GM18909 (cell line): ENCODE measurements around the gene PABPC1L.

Source experiments
- ATAC-seq: cut with Tn5 transposase; IDR thresholded peaks from one replicate; pipeline ENCODE4 v1.9.1; 2021; ENCODE audit warnings: mild to moderate bottlenecking; ENCODE audit not compliant: unreplicated experiment, poor library complexity

The PABPC1L gene

DNA sequence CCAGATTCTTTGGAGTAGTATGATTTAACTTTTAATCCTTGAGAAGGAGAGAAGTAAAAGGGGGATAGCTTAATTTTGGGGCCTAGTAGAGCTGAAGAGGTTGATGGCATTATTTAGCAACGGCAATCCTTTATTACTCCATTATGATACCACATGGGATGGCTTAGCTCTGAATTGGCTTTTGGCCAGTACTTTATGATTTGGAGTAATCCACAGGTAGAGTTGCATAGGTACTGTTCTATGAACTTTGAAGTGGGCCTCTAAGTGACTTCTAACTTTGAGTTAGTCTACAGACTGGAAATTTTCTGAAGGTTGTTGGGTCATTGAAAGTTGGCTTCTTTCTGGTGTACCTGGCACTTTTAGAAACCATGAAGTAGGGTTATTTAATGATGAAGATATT, 12.7 kb upstream of the PABPC1L start:
- no peak for ATAC-seq

DNA sequence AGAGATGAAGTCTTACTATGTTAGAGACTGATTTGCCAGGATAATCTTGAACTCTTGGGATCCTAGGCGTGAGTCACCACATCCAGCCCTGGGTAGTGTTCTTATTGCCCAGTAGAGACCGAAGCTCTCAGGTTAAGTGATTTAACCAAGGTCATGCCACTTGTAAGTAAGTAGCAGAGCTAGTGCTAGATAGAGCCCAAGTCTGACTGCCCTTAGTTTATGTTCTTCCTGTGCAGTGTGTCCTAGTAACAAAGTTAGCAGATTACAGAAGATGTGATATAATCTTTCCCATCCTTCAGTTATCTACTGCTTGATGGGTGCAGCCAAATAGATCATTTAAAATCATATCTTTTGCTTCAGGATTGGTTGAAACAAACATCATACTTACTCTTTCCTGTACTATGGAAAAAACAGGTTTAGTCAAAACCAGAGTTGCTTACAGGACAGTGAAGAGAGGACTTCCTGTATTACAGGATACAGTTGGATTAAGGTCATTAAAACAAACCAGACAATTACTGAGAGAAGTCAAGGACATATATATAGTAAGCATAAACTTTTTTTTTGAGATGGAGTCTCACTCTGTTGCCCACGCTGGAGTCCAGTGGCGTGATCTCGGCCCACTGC, 9.5 kb upstream of the PABPC1L start:
- ATAC-seq = no peak

DNA sequence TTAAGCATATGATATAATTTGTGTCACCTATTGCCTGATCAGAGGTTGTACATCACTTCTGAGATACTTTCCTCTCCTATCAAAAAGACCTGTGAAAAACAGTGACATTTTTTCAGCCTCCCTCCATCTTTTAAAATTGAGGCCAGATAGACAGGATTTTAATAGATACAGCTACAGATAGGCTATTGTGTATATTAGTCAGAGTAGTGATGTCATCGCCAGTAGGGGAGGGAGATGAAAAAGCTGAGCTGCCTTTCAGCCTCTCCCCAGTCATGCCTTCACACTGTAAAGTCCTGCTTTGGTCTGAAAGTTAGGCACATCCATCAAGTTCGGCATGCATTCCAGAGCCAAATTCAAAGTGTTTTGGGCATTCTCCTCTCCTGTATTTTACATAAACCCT, 7.9 kb upstream of the PABPC1L start:
- ATAC-seq = no peak

DNA sequence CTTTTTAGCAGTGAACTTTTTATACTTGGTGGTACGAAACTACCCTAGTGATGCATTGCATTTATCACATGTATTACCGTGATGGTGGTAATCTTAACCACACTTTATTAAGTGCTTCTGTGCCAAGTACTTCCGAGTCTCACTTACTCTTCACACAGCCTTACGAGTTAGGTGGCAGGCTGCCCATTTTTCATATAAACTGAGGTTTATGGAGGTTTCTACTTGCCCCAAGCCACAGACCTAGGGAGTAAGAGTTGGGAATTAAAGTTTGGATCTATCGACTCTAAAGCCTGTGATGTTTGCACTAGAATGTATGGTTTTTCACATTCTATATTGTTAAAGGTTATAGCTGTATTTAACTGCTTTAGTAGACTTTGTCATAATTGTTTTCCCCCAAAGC, 5.5 kb upstream of the PABPC1L start:
- ATAC-seq = no peak

DNA sequence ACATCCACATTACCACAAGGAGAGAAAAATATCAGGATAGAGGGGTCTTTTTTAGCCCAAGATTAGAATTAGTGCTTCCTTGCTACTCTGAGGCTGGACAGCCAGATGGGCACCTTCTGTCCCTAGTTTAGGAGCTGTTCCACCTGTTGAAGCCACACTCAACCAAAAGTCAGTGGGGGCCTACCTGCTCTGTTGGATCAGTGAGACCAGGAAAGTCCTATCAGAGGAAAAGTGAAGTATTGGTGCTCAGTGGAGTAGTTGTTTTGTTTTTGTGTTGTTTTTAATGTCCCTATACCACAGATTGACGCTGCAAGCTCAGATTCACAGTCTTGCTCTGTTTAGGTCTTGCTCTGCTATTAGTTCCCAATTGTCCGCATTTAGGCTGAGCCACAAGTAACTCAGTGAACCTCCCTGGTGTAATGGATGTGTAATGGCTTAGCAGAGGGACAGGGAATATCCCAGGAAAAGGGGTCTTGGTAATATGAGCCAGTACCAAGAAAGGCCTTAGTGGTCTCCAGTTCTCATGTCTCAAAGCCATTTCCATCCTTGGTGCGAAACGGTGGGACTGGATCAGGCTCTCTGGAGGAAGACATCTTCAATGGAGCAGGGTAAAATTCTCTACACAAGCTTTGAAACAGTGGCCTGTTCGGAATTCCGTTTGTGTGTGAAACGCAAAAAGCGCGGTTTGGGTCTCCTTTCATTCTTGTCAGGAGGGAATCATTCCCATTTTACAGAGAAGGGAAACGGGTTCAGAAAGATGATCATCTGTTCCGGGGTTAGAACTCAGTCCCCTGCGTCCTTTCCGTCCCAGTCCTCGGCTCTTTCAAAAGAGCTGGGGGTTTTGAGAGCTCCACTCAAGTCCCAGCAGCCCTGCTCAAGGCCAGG, 631 bp upstream of the PABPC1L start:
- no peak for ATAC-seq

DNA sequence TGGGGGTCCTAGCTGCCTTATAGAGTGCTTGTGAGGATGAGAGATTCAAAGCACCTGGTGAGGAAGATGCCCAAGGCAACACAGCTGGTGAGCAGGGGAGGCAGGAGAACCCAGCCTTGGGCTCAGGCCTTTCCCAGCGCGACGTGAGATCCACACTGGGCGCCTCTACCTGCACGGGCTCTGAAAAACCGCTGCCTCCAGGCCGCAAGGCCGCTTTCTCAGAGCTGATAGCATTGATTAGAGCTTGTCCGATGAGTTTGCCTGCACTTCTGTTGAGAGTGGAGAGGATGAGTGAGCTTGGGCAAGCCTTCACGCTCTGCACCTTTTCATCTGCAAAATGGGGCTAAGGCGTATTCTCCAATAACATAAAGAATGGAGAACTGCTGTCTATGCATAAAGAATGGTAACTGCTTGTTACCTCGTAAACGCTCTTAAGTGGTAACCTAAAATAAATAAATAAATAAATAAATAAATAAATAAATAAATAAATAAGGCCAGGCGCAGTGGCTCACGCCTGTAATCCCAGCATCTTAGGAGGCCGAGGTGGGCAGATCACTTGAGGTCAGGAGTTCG, 916 bp downstream of the PABPC1L start:
- ATAC-seq = no peak

DNA sequence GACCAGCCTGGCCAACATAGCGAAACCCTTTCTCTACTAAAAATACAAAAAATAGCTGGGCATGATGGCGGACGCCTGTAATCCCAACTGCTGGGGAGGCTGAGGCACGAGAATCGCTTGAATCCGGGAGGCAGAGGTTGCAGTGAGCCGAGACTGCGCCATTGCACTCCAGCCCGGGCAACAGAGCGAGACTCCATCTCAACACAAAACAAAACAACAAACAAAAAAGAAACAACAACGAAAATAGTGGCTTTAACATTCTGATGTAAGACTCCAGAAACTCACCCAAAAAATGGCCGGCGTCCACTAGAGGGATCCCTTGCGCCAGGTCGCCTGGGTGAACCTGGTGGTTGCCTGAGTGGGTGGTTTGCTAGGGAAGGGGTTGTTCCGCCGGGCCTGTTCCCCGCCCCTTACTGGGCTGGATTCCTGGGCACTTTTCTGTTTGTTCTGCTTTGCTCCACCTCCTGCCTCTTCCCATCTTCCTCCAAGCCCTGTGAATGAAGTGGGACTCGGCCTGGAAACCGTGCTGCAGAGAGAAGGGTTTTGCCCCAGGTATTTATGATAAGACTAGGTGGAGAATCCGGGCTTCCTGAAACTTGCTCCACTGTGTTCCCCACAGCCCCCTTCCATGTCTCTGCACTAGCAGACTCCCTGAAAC, 1.5 kb downstream of the PABPC1L start:
- ATAC-seq = no peak

DNA sequence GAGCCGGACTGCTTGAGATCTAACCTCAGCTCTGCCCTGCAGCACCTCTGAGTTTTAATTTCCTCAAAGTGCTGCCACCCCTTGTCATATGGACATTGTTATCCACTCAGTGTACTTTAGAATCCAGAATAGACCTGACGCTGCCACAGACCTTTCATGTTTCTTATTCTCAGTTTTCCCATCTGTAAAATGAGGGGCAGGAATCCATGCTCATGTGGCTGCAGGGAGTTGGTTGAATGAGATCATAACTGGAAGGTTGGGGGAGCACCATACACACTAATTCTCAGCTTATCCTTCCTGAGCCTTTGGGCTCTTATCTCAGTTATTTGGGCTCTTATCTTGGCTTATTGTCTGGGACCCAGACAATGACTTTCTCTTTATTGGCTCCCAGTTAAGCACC, 2.3 kb downstream of the PABPC1L start:
- ATAC-seq = no peak

DNA sequence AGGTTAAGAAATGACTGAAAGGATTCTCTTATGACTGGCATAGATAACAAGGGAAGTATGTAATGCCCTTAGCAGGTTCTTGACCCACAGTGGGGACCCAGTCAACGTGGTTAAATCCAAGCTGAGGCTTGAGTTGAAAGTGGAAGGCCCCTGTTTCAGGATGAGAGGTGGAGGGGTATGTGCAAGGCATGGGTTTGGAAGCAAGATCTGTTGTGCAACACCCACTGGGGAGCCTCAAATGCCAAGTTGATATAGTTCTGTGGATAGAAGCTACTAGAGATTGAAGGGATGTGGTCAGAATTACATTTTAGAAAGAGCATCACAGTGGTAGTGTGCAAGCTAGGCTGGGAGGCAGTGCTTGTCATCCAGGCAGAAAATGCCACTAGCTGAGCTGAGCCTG, 5.1 kb downstream of the PABPC1L start:
- ATAC-seq = no peak

DNA sequence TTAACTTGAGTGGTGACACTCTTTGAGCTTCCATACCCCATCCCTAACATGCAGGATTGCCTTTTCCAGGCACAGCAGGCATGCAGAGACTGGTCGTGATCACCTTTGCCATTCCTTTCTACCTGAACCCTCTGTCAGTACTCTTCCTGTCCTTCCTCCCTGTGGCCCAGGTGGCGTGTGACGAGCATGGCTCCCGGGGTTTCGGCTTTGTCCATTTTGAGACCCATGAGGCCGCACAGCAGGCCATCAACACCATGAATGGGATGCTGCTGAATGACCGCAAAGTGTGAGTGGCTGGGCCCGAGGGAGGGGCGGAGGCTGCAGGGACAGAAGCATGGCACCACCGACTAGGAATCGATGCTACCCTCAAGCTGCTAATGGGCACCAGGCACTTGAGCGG, 6.7 kb downstream of the PABPC1L start:
- no peak for ATAC-seq

DNA sequence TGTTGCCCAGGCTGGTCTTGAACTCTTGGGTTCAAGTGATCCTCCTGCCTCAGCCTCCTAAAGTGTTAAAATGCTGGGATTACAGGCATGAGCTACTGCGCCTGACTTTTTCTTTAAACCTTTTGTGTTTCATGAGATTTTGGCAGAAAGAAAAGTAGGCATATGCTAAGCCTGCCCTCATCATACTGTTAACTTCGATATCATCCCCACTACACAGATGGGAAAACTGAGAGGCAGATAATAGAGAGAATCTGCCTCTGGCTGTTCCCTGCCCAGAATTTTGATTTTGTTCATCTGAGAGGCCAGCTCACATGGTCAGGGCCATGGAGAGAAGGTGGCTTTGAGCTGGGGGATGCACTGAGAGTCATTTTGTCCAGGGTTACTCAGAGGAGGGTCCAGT, 7.5 kb downstream of the PABPC1L start:
- no peak for ATAC-seq

DNA sequence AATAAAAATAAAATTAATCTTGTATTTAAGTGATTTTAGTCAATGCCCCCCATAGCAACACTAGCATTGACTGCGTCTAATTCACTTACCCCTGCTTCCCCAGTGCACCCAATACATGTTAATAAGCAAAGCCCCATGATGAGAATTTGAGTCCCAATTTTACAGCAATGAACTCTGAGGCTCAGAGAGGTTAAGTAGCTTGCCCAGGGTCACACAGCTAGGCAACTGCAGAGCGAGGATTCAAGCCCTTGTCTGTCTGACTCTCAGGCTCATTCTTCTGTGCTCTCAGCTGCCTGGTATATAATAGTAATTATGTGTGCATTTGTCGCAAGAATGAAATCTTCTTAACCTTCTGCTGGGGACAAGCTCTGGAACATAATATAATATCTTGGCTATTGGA, 8.5 kb downstream of the PABPC1L start:
- no peak for ATAC-seq

DNA sequence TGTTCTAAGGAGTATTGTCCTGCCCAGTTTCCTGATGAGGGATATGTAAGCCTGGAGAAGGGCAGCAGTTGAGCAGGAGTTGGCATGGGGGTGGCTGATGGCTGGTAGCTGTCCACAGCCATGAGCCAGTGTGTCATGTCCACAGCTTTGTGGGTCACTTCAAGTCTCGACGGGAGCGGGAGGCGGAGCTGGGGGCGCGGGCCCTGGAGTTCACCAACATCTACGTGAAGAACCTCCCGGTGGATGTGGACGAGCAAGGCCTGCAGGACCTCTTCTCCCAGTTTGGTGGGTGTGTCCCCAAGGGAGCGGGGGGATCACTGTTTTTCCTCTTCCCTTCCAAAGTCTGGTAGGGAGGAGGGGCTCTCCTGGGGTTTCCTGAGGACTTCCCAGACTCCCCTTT, 8.9 kb downstream of the PABPC1L start:
- no peak for ATAC-seq

DNA sequence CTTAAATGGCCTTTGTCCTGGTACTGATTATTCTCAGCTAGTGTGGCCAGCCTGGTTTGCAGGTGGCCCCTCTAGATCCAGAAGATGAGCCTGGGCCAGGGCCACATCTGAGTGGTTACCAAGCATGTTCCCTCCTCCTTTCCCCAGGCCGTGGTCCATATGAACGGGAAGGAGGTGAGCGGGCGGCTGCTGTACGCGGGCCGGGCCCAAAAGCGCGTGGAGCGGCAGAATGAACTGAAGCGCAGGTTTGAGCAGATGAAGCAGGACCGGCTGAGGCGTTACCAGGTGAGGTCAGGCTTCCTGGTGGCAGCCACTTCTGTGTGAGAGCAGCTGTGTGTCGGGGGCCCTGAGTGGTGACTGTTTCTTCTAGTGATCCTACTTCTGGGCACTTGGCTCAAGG, 11.6 kb downstream of the PABPC1L start:
- ATAC-seq = no peak

DNA sequence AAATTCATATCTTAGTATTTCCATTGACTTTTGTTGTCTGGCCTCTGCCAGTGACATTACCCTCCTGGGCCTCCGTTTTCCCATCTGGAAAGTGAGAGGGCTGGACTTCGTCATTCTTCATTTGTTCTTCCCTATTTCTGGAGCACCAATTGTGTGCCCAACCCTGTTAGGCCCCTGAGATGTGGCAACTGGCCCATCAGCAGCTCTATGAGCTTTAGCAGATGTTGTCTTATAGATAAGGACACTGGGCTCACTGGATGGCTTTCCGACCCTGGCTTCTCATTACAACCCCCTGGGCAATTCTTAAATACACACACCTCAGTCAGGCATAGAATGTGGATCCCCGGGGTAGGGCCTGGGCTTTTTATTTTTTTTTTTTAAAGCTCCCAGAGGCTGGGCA, 14.7 kb downstream of the PABPC1L start:
- ATAC-seq = no peak

DNA sequence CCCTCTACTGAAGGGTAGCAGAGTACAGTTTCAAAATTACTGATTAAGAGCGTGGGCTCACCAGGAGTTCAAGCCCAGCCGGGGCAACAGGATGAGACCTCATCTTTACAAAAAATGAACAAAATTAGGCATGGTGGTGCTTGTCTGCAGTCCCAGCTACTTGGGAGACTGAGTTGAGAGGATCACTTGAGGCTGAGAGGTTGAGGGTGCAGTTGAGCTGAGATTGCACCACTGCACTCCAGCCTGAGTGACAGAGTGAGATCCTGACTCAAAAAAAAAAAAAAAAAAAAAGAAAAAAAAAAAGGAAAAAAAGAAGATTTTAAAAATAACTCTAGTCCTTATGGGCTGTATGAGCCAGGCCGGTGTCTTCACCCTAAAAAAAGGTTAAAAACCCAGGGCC, 18.7 kb downstream of the PABPC1L start:
- ATAC-seq = no peak

DNA sequence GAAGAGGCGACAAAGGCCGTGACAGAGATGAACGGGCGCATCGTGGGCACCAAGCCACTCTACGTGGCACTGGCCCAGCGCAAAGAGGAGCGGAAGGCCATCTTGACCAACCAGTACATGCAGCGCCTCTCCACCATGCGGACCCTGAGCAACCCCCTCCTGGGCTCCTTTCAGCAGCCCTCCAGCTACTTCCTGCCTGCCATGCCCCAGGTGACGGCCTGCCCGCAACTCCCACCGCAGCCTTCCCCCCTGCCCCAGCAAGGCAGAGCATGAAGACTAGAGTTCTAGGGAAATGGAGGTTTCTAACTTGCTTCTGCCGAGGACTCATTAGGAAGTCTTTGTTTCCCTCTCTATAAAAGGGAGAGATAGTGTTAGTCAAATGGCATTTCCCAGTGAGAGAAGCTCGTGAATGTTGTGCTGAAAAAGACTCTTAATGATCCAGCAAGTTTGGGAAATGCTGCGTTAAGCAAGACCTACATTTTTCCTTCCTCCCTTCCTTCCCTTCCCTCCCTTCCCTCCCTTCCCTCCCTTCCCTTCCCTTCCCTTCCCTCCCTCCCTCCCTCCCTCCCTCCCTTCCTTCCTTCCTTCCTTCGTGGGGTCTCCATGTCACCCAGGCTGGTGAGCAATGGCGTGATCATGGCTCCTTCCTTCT, 20.8 kb downstream of the PABPC1L start:
- ATAC-seq = no peak

DNA sequence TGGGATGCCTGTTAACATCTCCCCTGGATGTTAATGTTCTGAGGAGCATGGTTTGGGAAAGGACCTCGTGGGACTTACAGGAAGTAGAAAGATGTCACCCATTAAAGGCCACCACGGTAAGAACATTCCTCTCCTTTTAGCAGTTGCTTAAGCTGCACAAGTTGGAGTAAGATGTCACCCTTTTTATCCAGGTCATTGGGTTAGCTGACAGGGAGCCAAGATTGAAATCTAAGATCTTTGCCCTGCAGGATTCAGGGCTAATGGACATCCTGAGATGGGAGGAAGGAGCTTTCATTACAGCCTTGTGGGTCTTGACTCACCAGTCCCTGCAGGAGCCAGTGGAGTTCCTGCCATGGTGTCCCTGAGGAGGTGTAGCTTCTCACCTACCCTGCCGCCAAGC, 22.1 kb downstream of the PABPC1L start:
- no peak for ATAC-seq

DNA sequence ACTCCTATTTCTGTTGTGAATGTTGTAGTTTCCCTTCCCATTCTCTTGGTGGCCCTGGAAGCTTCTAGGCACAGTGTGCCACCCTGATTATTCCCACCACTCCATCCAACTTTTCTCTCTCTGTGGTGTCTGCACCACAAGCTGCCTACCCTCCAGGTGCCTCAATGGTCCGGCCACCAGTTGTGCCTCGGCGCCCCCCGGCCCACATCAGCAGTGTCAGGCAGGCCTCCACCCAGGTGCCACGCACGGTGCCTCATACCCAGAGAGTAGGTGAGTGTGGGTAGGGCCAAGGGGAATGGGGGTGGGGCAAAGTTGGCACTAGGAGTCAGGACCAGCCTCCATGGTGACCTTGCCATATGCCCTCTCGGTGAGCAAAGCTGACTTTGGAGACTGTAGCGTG, 23.1 kb downstream of the PABPC1L start:
- ATAC-seq = no peak

DNA sequence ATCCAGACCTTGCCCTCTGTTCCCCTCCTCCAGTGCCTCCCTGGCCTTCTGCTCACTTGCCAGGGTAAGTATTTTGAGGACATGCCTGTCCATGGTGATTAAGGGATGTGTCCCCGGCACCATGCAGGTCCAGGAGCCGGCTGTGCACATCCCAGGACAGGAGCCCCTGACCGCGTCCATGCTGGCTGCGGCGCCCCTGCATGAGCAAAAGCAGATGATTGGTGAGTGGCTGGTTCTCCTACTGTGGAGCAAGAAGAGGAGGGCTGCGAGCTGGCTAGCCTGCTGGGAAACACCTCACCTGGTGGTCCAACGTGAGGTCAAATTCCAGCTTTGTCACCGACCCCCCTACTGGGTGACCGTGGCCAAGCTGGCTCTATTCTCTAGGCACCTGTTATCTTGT, 26.6 kb downstream of the PABPC1L start:
- no peak for ATAC-seq

DNA sequence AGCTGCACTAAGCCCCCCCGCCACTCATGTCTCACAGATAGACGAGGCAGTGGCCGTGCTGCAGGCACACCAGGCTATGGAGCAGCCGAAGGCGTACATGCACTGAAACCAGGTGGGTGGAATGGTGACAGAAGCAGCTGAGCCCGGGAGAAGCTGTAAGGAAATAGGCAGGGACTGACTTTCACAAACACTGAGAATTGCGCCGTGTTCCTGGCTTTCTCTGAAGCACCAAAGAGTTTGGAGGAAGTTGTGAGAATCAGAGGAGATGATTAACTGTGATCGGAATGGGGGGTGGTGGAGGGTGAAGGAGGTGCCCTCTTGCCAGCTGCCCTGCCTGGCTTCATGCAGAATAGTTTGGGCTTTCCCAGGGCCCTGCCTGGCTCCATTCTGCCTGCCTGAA, 28.8 kb downstream of the PABPC1L start:
- no peak for ATAC-seq
